Cardiac muscle cell (in vitro differentiated cells and primary cell): ENCODE results near the gene TBC1D4. TPM values are rescaled to one million over a fixed set of nuclear protein-coding genes. Genes with fewer than 3 reads are reported as not detected.

ENCODE experiments used
- DNase-seq, 2 donors: peaks; one replicate each; pipeline versions ENCODE4 v3.0.0 to v3.0.0-alpha.2; 2010 to 2017; ENCODE audit warnings: low read depth in 1 of 2, low spot score in 1 of 2
- H3K27ac ChIP-seq: fragments of 200-600 bp; sonication (generic); 2 replicates; pipeline ENCODE4 v1.5.1; 2016
- H3K27me3 ChIP-seq: fragments of 200-600 bp; sonication (generic); 2 replicates; pipeline ENCODE4 v1.6.0; 2016; ENCODE audit warnings: control low read depth
- H3K36me3 ChIP-seq: fragments of 200-600 bp; sonication (generic); 2 replicates; pipeline ENCODE4 v1.5.1; 2016; ENCODE audit warnings: control low read depth
- H3K4me1 ChIP-seq: fragments of 200-600 bp; sonication (generic); 2 replicates; pipeline ENCODE4 v1.8.1; 2017; ENCODE audit warnings: low read depth, mild to moderate bottlenecking, mixed run types
- H3K4me3 ChIP-seq: fragments of 200-600 bp; sonication (generic); 2 replicates; pipeline ENCODE4 v1.5.1; 2016; ENCODE audit warnings: mild to moderate bottlenecking
- H3K9me3 ChIP-seq: fragments of 200-600 bp; sonication (generic); 2 replicates; pipeline ENCODE4 v1.5.1; 2017; ENCODE audit warnings: low read depth, mild to moderate bottlenecking, control low read depth
- CTCF ChIP-seq: IDR thresholded peaks from 2 replicates; pipeline ENCODE4 v1.5.1; 2012; ENCODE audit warnings: low read depth, mild to moderate bottlenecking, low read length
- polyA plus RNA-seq: library from polyadenylated mRNA; unstranded; fragments of >200 nt; fragmentation: Nextera tagmentation; extraction: Ambion mirVana; gene quantifications from 2 replicates; pipeline ENCODE4 v1.2.1, GENCODE V29; 2016
- total RNA-seq: library from RNA; depleted of rRNA; stranded (reverse); fragments of >200 nt; gene quantifications from 2 replicates; pipeline ENCODE4 v1.2.3, GENCODE V29; 2016

TBC1D4 gene
- total and polyA plus RNA-seq, 2 experiments from 2014 or later: 14.8 to 43.7 TPM

GRCh38 chr13:75514080-75514995 is 32.4 kb upstream of the TBC1D4 start:
- Histone ChIP-seq H3K27me3 (no peaks in the 10 kb centered on the region), H3K9me3 (no peaks in the 10 kb centered on the region), H3K27ac (no peak overlapping the region), H3K36me3 (no peaks in the 10 kb centered on the region), H3K4me3 (no peak overlapping the region), H3K4me1 (no peaks in the 10 kb centered on the region)
- DNase-seq: peak in 1 of 2 donors; percentile 60
- no peak for TF ChIP-seq CTCF

- Histone ChIP-seq H3K27ac (no peak overlapping the region), H3K36me3 (no peaks in the 10 kb centered on the region), H3K4me1 (no peaks in the 10 kb centered on the region), H3K4me3 (no peak overlapping the region), H3K27me3 (no peaks in the 10 kb centered on the region), H3K9me3 (no peaks in the 10 kb centered on the region)
- no peak for TF ChIP-seq CTCF
- no peak for DNase-seq
These were observed 31.3 kb upstream of the TBC1D4 start for GRCh38 chr13:75513271-75513670.

- no peak overlapping the region for H3K4me3 ChIP-seq
- no peaks in the 10 kb centered on the region for H3K9me3 ChIP-seq
- no peak for TF ChIP-seq CTCF
- no peaks in the 10 kb centered on the region for H3K27me3 ChIP-seq
- H3K27ac ChIP-seq: no peak overlapping the region
- no peaks in the 10 kb centered on the region for H3K36me3 ChIP-seq
- H3K4me1 ChIP-seq: no peaks in the 10 kb centered on the region
- peak in 1 of 2 donors; percentile 12 for DNase-seq
These were observed 30.3 kb upstream of the TBC1D4 start for GRCh38 chr13:75512253-75512652.

GRCh38 chr13:75511051-75511625 is 29.2 kb upstream of the TBC1D4 start:
- Histone ChIP-seq H3K4me3 (no peak overlapping the region), H3K4me1 (no peaks in the 10 kb centered on the region), H3K27me3 (no peaks in the 10 kb centered on the region), H3K36me3 (no peaks in the 10 kb centered on the region), H3K9me3 (no peaks in the 10 kb centered on the region), H3K27ac (no peak overlapping the region)
- DNase-seq: no peak
- TF ChIP-seq CTCF: no peak

- no peak for TF ChIP-seq CTCF
- H3K4me3 ChIP-seq: no peak overlapping the region
- no peaks in the 10 kb centered on the region for H3K27me3 ChIP-seq
- no peak overlapping the region for H3K27ac ChIP-seq
- no peak for DNase-seq
- no peaks in the 10 kb centered on the region for H3K9me3 ChIP-seq
- no peaks in the 10 kb centered on the region for H3K36me3 ChIP-seq
- no peaks in the 10 kb centered on the region for H3K4me1 ChIP-seq
These were observed 26.1 kb upstream of the TBC1D4 start for GRCh38 chr13:75508002-75508548.
